CD4-positive, alpha-beta T cell treated with Interleukin-15 for 1 hour (primary cell): ENCODE results near the gene POLR3G.

Source experiments
- DNase-seq: peaks from one replicate; pipeline ENCODE4 v3.0.0-alpha.2; 2020

Gene POLR3G

GRCh38 chr5:90554358-90555006, 79.8 kb downstream of the POLR3G start:
- no peak for DNase-seq

GRCh38 chr5:90555666-90556065, 81.0 kb downstream of the POLR3G start:
- DNase-seq = no peak

- DNase-seq = no peak
Observed at GRCh38 chr5:90557391-90557790, 82.7 kb downstream of the POLR3G start.

- no peak for DNase-seq
Observed at GRCh38 chr5:90557871-90558270, 83.2 kb downstream of the POLR3G start.

- no peak for DNase-seq
Observed at GRCh38 chr5:90558344-90559192, 83.9 kb downstream of the POLR3G start, which contains the start of gene ADGRV1. TSS of gene ADGRV1 (plus strand) at chr5:90558797. CDS start at chr5:90558896, 99 bp downstream.

GRCh38 chr5:90560771-90561170, 86.1 kb downstream of the POLR3G start:
- DNase-seq = no peak

- DNase-seq = no peak
Observed at GRCh38 chr5:90561766-90562165, 87.1 kb downstream of the POLR3G start.

GRCh38 chr5:90562341-90562740, 87.7 kb downstream of the POLR3G start:
- no peak for DNase-seq

GRCh38 chr5:90563108-90563507, 88.4 kb downstream of the POLR3G start:
- no peak for DNase-seq
